IMR-90 (cell line): ENCODE measurements around the gene ALG8. TPM values are rescaled to one million over a fixed set of nuclear protein-coding genes. Genes with fewer than 3 reads are reported as not detected.
"Not testable (repeated sequence)": the region's sequence is repeated elsewhere in the genome, so short reads cannot be mapped to it uniquely, and the experiment has no call there.

ENCODE experiments used
- ATAC-seq: fragments of 200-7000 bp; cut with Tn5 transposase; 2 replicates; pipeline ENCODE4 v1.9.1; 2020; ENCODE audit warnings: low read depth, mild to moderate bottlenecking, moderate library complexity
- BruUV-seq: library from RNA; stranded (reverse); fragments of 400-500 nt; replicated peaks from 2 replicates; lab custom pipeline; 2021; lab: Mats Ljungman, UMichigan
- CTCF ChIA-PET: fragments of 300-600 bp; formaldehyde crosslinking; extraction: SDS; loops from one replicate; lab custom pipeline; 2021; ENCODE audit warnings: antibody characterized with exemption; lab: Yijun Ruan, JAX
- POLR2A ChIA-PET: fragments of 300-600 bp; sonication (Branson Sonifier 250); formaldehyde crosslinking; loops from one replicate; lab custom pipeline; 2022; ENCODE audit warnings: antibody characterized with exemption; ENCODE audit not compliant: unreplicated experiment; lab: Charles Lee
- DNase-seq: peaks from one replicate; pipeline ENCODE4 v3.0.0; 2013
- H2AFZ ChIP-seq: replicated peaks from 2 replicates; pipeline ENCODE3; 2013; ENCODE audit warnings: low read length, mild to moderate bottlenecking; ENCODE audit not compliant: poor library complexity
- H2AK5ac ChIP-seq: 2 replicates; pipeline ENCODE4 v1.6.1; 2013; ENCODE audit warnings: low read depth, low read length, inconsistent platforms
- H2AK9ac ChIP-seq: replicated peaks from 2 replicates; pipeline ENCODE3; 2013; ENCODE audit warnings: mild to moderate bottlenecking, low read depth, low read length, moderate library complexity; ENCODE audit not compliant: poor library complexity
- H2BK120ac ChIP-seq: 2 replicates; pipeline ENCODE4 v1.6.1; 2013; ENCODE audit warnings: low read depth, low read length, inconsistent platforms
- H2BK15ac ChIP-seq: 3 replicates; pipeline ENCODE4 v1.6.1; 2013; ENCODE audit warnings: low read depth, low read length, inconsistent platforms
- H2BK20ac ChIP-seq: 2 replicates; pipeline ENCODE4 v1.6.1; 2013; ENCODE audit warnings: low read depth, mild to moderate bottlenecking, inconsistent platforms, low read length, moderate library complexity
- H2BK5ac ChIP-seq: 2 replicates; pipeline ENCODE4 v1.6.1; 2013; ENCODE audit warnings: mild to moderate bottlenecking, low read depth, low read length, inconsistent platforms; ENCODE audit not compliant: poor library complexity, severe bottlenecking
- H3K14ac ChIP-seq: replicated peaks from 2 replicates; pipeline ENCODE4 v1.6.1; 2013; ENCODE audit warnings: low read depth, low read length, inconsistent platforms
- H3K18ac ChIP-seq: 2 replicates; pipeline ENCODE4 v1.6.1; 2013; ENCODE audit warnings: low read depth, low read length, control low read depth
- H3K23ac ChIP-seq: 2 replicates; pipeline ENCODE4 v1.6.1; 2013; ENCODE audit warnings: low read depth, low read length, inconsistent platforms
- H3K27ac ChIP-seq: 2 replicates; pipeline ENCODE4 v1.5.1; 2013; ENCODE audit warnings: mild to moderate bottlenecking, control low read depth, low read length; ENCODE audit not compliant: insufficient read depth
- H3K27me3 ChIP-seq: 2 replicates; pipeline ENCODE4 v1.6.1; 2013; ENCODE audit warnings: low read length; ENCODE audit not compliant: control insufficient read depth, insufficient read depth
- H3K36me3 ChIP-seq: 2 replicates; pipeline ENCODE4 v1.6.1; 2013; ENCODE audit warnings: low read length, mixed read lengths; ENCODE audit not compliant: control insufficient read depth, insufficient read depth
- H3K4ac ChIP-seq: 2 replicates; pipeline ENCODE4 v1.6.1; 2013; ENCODE audit warnings: low read depth, low read length, inconsistent platforms
- H3K4me1 ChIP-seq: 2 replicates; pipeline ENCODE4 v1.6.1; 2013; ENCODE audit warnings: low read length, mixed read lengths; ENCODE audit not compliant: control insufficient read depth, insufficient read depth
- H3K4me2 ChIP-seq: 2 replicates; pipeline ENCODE4 v1.6.1; 2013; ENCODE audit warnings: low read depth, mild to moderate bottlenecking, control low read depth, low read length, moderate library complexity
- H3K4me3 ChIP-seq: 2 replicates; pipeline ENCODE4 v1.5.1; 2013; ENCODE audit warnings: low read depth, mild to moderate bottlenecking, control low read depth, low read length, moderate library complexity; ENCODE audit not compliant: insufficient read depth
- H3K56ac ChIP-seq: 2 replicates; pipeline ENCODE4 v1.6.1; 2013; ENCODE audit warnings: low read length, inconsistent platforms; ENCODE audit not compliant: insufficient read depth; ENCODE audit errors: extremely low read depth
- H3K79me1 ChIP-seq, 2 experiments: 2 replicates each; pipeline ENCODE4 v1.6.1; 2013; ENCODE audit warnings: low read length in 2 of 2, inconsistent platforms in 1 of 2, low read depth in 1 of 2
- H3K9ac ChIP-seq: 2 replicates; pipeline ENCODE4 v1.6.1; 2013; ENCODE audit warnings: low read depth, low read length, control low read depth
- H3K9me1 ChIP-seq: 2 replicates; pipeline ENCODE4 v1.6.1; 2013; ENCODE audit warnings: low read length, inconsistent platforms; ENCODE audit not compliant: insufficient read depth
- H3K9me3 ChIP-seq: 2 replicates; pipeline ENCODE4 v1.6.1; 2013; ENCODE audit warnings: low read length; ENCODE audit not compliant: control insufficient read depth, insufficient read depth
- H4K20me1 ChIP-seq: 2 replicates; pipeline ENCODE4 v1.6.1; 2013; ENCODE audit warnings: low read length, inconsistent platforms; ENCODE audit not compliant: insufficient read depth
- H4K5ac ChIP-seq: 2 replicates; pipeline ENCODE4 v1.6.1; 2013; ENCODE audit warnings: mild to moderate bottlenecking, low read depth, low read length, control low read depth
- H4K8ac ChIP-seq, 2 experiments: 2 replicates each; pipeline ENCODE4 v1.6.1; 2013; ENCODE audit warnings: low read depth in 2 of 2, low read length in 2 of 2, control low read depth in 1 of 2, inconsistent platforms in 1 of 2
- H4K91ac ChIP-seq: 2 replicates; pipeline ENCODE4 v1.6.1; 2013; ENCODE audit warnings: low read depth, low read length, inconsistent platforms; ENCODE audit not compliant: insufficient read depth
- RCOR1 ChIP-seq: IDR thresholded peaks from 2 replicates; pipeline ENCODE4 v1.6.1; 2012; ENCODE audit warnings: mild to moderate bottlenecking, low read length, improper control_type of control experiment; ENCODE audit not compliant: insufficient replicate concordance
- RFX5 ChIP-seq: IDR thresholded peaks from 2 replicates; pipeline ENCODE4 v1.8.0; 2012; ENCODE audit warnings: low read depth, mild to moderate bottlenecking, low read length, moderate library complexity
- WGBS, 2 experiments: methylation state at CpG; one replicate each; pipeline versions ENCODE4 v1.1.5 to v1.1.7; 2013; ENCODE audit warnings: missing lambda C conversion rate in 2 of 2; ENCODE audit not compliant: insufficient read length in 1 of 2; ENCODE audit errors: extremely low coverage in 2 of 2; 5-methylcytosine and 5-hydroxymethylcytosine counted together
- dilution Hi-C: fragments of 300-500 bp; cut with HindIII; formaldehyde crosslinking; loops from one replicate; pipeline ENCODE4 v1.14.3; 2018; ENCODE audit warnings: low sequenced_read_pairs; ENCODE audit not compliant: unreplicated experiment
- in situ Hi-C: fragments of 300-500 bp; cut with MboI; formaldehyde crosslinking; loops from 3 replicates; pipeline ENCODE4 v1.14.3; 2019; ENCODE audit warnings: low sequenced_read_pairs, inconsistent platforms, mixed read lengths
- intact Hi-C: fragments of 100-400 bp; cut with micrococcal nuclease; formaldehyde crosslinking; loops from 2 replicates; pipeline ENCODE4 v1.10.0; 2022
- polyA plus RNA-seq, 3 experiments: library from polyadenylated mRNA; depleted of rRNA; stranded (reverse); fragments of >200 nt; gene quantifications; 2 replicates each; pipeline ENCODE4 v1.2.3, GENCODE V29; 2012; ENCODE audit warnings: low replicate concordance in 1 of 3
- total RNA-seq: library from RNA; depleted of rRNA; stranded (reverse); fragments of >200 nt; gene quantifications from 2 replicates; pipeline ENCODE4 v1.2.3, GENCODE V29; 2012
- TF ChIP-seq, protein P1 (sequence below): fragments of 150-350 bp; IDR thresholded peaks from 2 replicates; pipeline ENCODE4 v1.6.1; 2017; ENCODE audit warnings: mild to moderate bottlenecking, antibody characterized with exemption, low read length, low read depth

Gene ALG8
- total and polyA plus RNA-seq, 2 of the 4 experiments (the other 2 are of a cell fraction) = 27.8 to 31.8 TPM

GRCh38 chr11:78094250-78094649 lies 45.2 kb downstream of the ALG8 start (continued):
- TF ChIP-seq, protein P1, sequence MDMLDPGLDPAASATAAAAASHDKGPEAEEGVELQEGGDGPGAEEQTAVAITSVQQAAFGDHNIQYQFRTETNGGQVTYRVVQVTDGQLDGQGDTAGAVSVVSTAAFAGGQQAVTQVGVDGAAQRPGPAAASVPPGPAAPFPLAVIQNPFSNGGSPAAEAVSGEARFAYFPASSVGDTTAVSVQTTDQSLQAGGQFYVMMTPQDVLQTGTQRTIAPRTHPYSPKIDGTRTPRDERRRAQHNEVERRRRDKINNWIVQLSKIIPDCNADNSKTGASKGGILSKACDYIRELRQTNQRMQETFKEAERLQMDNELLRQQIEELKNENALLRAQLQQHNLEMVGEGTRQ = no peak
- no peak for TF ChIP-seq RCOR1
- no peak for TF ChIP-seq RFX5

- BruUV-seq, H3K23ac ChIP-seq, H3K27me3 ChIP-seq, H4K5ac ChIP-seq, H2BK5ac ChIP-seq, H3K27ac ChIP-seq, POLR2A ChIA-PET, H3K4me2 ChIP-seq, intact Hi-C loops, H4K8ac ChIP-seq, H2AK5ac ChIP-seq, H2AK9ac ChIP-seq, H2BK15ac ChIP-seq, H3K4me3 ChIP-seq, H3K9me3 ChIP-seq, H2BK20ac ChIP-seq, H3K18ac ChIP-seq, DNase-seq, H4K20me1 ChIP-seq, H2BK120ac ChIP-seq, dilution Hi-C loops, H4K91ac ChIP-seq, H3K4ac ChIP-seq, H3K56ac ChIP-seq, in situ Hi-C loops, H3K4me1 ChIP-seq, H3K79me1 ChIP-seq, H3K9ac ChIP-seq, H3K36me3 ChIP-seq, H3K14ac ChIP-seq, H3K9me1 ChIP-seq, ATAC-seq, H2AFZ ChIP-seq: not testable (repeated sequence)
- CTCF ChIA-PET = interaction anchor here (0.9 kb wide), 1 partner anchor 40 kb away, joined by 3 read pairs; no protein-coding TSS in a partner anchor
- WGBS, 2 experiments = 100% methylated on average over 1 of the region's 6 CpGs; no CpG with 5 or more reads in 1 of the 2 experiments
Observed at GRCh38 chr11:78086521-78087074, 52.8 kb downstream of the ALG8 start.
